Endothelial cell of umbilical vein (primary cell): ENCODE results near the gene PPP2R2D. TPM values are rescaled to one million over a fixed set of nuclear protein-coding genes. Genes with fewer than 3 reads are reported as not detected.

ENCODE experiments used
- BruUV-seq: library from RNA; stranded (reverse); fragments of 400-500 nt; replicated peaks from 2 replicates; lab custom pipeline; 2021; lab: Mats Ljungman, UMichigan
- CTCF ChIA-PET: fragments of 300-600, 350-600 bp; sonication (Branson Sonifier 250); formaldehyde crosslinking; loops from one replicate; lab custom pipeline; 2021; ENCODE audit warnings: antibody characterized with exemption, inconsistent platforms; lab: Charles Lee
- POLR2A ChIA-PET: fragments of 300-600, 350-600 bp; sonication (Branson Sonifier 250); formaldehyde crosslinking; loops from one replicate; lab custom pipeline; 2021; ENCODE audit warnings: antibody characterized with exemption, inconsistent platforms; lab: Charles Lee
- DNase-seq: peaks from one replicate; pipeline ENCODE4 v3.0.0-alpha.2; 2011; ENCODE audit warnings: low read depth, low spot score
- FAIRE-seq: peaks from 2 replicates; lab custom pipeline; 2011; peaks lifted over from hg19 to GRCh38; lab: Jason Lieb, UNC
- H2AFZ ChIP-seq: 2 replicates; pipeline ENCODE4 v1.6.0; 2012; ENCODE audit warnings: low read depth, low read length, control low read depth, inconsistent platforms
- H3K27ac ChIP-seq: 2 replicates; pipeline ENCODE4 v1.5.1; 2011; ENCODE audit warnings: low read depth, mild to moderate bottlenecking, control low read depth, low read length, moderate library complexity; ENCODE audit not compliant: insufficient read depth
- H3K27me3 ChIP-seq, 2 experiments: 2 replicates each; pipeline versions ENCODE4 v1.6.0 to v1.6.1; 2011; ENCODE audit warnings: low read length in 2 of 2, mixed read lengths in 1 of 2; ENCODE audit not compliant: control insufficient read depth in 2 of 2, insufficient read depth in 2 of 2
- H3K36me3 ChIP-seq, 2 experiments: 2 replicates in 1 of 2; 3 replicates in 1 of 2; pipeline ENCODE4 v1.5.1; 2011; ENCODE audit warnings: low read length in 2 of 2, mild to moderate bottlenecking in 1 of 2, moderate library complexity in 1 of 2; ENCODE audit not compliant: control insufficient read depth in 2 of 2, insufficient read depth in 2 of 2; ENCODE audit errors: extremely low read depth in 1 of 2
- H3K4me1 ChIP-seq: 3 replicates; pipeline ENCODE4 v1.5.1; 2011; ENCODE audit warnings: mild to moderate bottlenecking, low read length; ENCODE audit not compliant: control insufficient read depth, insufficient read depth; ENCODE audit errors: extremely low read depth
- H3K4me2 ChIP-seq: 2 replicates; pipeline ENCODE4 v1.6.1; 2011; ENCODE audit warnings: low read length, control low read depth, mixed read lengths; ENCODE audit not compliant: insufficient read depth
- H3K4me3 ChIP-seq, 3 experiments: fragments of 200-600 bp in 1 of 3; sonication (generic), shearing (Covaris generic) in 1 of 3; replicated peaks in 1 of 3; 2 replicates each; pipeline ENCODE4 v1.5.1; 2011 to 2016; ENCODE audit warnings: control low read depth in 3 of 3, low read length in 3 of 3, mild to moderate bottlenecking in 2 of 3, inconsistent platforms in 1 of 3, low read depth in 1 of 3, moderate library complexity in 1 of 3; ENCODE audit not compliant: insufficient read depth in 1 of 3
- H3K79me2 ChIP-seq: 2 replicates; pipeline ENCODE4 v1.6.0; 2012; ENCODE audit warnings: low read length, inconsistent platforms; ENCODE audit not compliant: control insufficient read depth, insufficient read depth
- H3K9ac ChIP-seq: replicated peaks from 2 replicates; pipeline ENCODE3; 2011; ENCODE audit warnings: low read length, control low read depth; ENCODE audit not compliant: insufficient read depth; ENCODE audit errors: extremely low read depth
- H3K9me1 ChIP-seq: replicated peaks from 3 replicates; pipeline ENCODE4 v1.6.0; 2011; ENCODE audit warnings: mild to moderate bottlenecking, low read length; ENCODE audit not compliant: control insufficient read depth, insufficient read depth; ENCODE audit errors: extremely low read depth
- H3K9me3 ChIP-seq: replicated peaks from 2 replicates; pipeline ENCODE4 v1.5.1; 2012; ENCODE audit warnings: low read length, inconsistent platforms; ENCODE audit not compliant: control insufficient read depth, insufficient read depth
- H4K20me1 ChIP-seq: replicated peaks from 2 replicates; pipeline ENCODE3; 2011; ENCODE audit warnings: mild to moderate bottlenecking, low read length; ENCODE audit not compliant: control insufficient read depth, insufficient read depth; ENCODE audit errors: extremely low read depth
- CTCF ChIP-seq, 2 donors: IDR thresholded peaks; 1 replicate in 1 of 2; 2 replicates in 1 of 2; pipeline ENCODE4 v1.5.1; 2011; ENCODE audit warnings: low read length in 2 of 2, mild to moderate bottlenecking in 2 of 2, moderate library complexity in 2 of 2, control low read depth in 1 of 2, inconsistent platforms in 1 of 2, low read depth in 1 of 2; ENCODE audit not compliant: insufficient read depth in 1 of 2; ENCODE audit errors: extremely low read depth in 1 of 2
- EZH2 ChIP-seq: IDR thresholded peaks from 2 replicates; pipeline ENCODE4 v1.6.1; 2012; ENCODE audit warnings: borderline replicate concordance, low read depth, mild to moderate bottlenecking, moderate library complexity, low read length, inconsistent platforms; ENCODE audit not compliant: severe bottlenecking
- FOS ChIP-seq: IDR thresholded peaks from 2 replicates; pipeline ENCODE4 v1.6.1; 2011; ENCODE audit warnings: mild to moderate bottlenecking, low read length, moderate library complexity, borderline replicate concordance; ENCODE audit not compliant: insufficient read depth
- GATA2 ChIP-seq: IDR thresholded peaks from 2 replicates; pipeline ENCODE4 v1.7.0; 2011; ENCODE audit warnings: low read depth, mild to moderate bottlenecking, moderate library complexity, mixed read lengths, low read length; ENCODE audit not compliant: insufficient read length, insufficient read depth
- JUN ChIP-seq: IDR thresholded peaks from 2 replicates; pipeline ENCODE4 v1.6.1; 2011; ENCODE audit warnings: borderline replicate concordance, low read depth; ENCODE audit not compliant: insufficient read length, insufficient read depth
- MAX ChIP-seq: IDR thresholded peaks from 2 replicates; pipeline ENCODE4 v1.6.1; 2011; ENCODE audit not compliant: insufficient read depth, insufficient read length
- MYC ChIP-seq: IDR thresholded peaks from one replicate; pipeline ENCODE4 v1.6.1; 2011; ENCODE audit warnings: mild to moderate bottlenecking, low read depth, low read length
- POLR2A ChIP-seq: IDR thresholded peaks from 2 replicates; pipeline ENCODE4 v1.6.1; 2012; ENCODE audit warnings: low read depth, mild to moderate bottlenecking, control low read depth, low read length
- POLR2AphosphoS5 ChIP-seq: IDR thresholded peaks from 2 replicates; pipeline ENCODE4 v1.6.1; 2012; ENCODE audit warnings: low read depth, mild to moderate bottlenecking, control low read depth, low read length, moderate library complexity; ENCODE audit not compliant: insufficient read depth
- dilution Hi-C: fragments of 300-500 bp; cut with MboI; formaldehyde crosslinking; loops from one replicate; pipeline ENCODE4 v1.15.0; 2019; ENCODE audit warnings: low sequenced_read_pairs; ENCODE audit not compliant: extremely low pct_ligation_motif_present
- intact Hi-C: fragments of 100-400 bp; cut with micrococcal nuclease; formaldehyde crosslinking; loops from one replicate; pipeline ENCODE4 v1.10.0; 2022
- polyA plus RNA-seq, 4 experiments: library from polyadenylated mRNA; depleted of rRNA in 3 of 4; stranded (reverse) in 3 of 4; unstranded in 1 of 4; fragments of >200 nt; gene quantifications; 2 replicates each; pipeline versions ENCODE4 v1.2.1 to v1.2.3, GENCODE V29; 2011 to 2012; ENCODE audit warnings: missing spikeins in 1 of 4
- total RNA-seq: library from RNA; stranded (reverse); gene quantifications from 2 replicates; pipeline ENCODE4 v1.2.3, GENCODE V29; 2021

PPP2R2D gene
- total and polyA plus RNA-seq, 2 donors (not counting 3 experiments of a cell fraction or from before 2014, with no cell fraction given): 29.9 to 36.3 TPM

GRCh38 chr10:131874991-131875451 lies 25.8 kb upstream of the PPP2R2D start:
- Histone ChIP-seq H3K9me3 (no peaks in the 10 kb centered on the region), H3K79me2 (no peaks in the 10 kb centered on the region), H2AFZ (no peak overlapping the region), H3K9ac (no peak overlapping the region), H3K4me2 (no peak overlapping the region), H3K9me1 (no peaks in the 10 kb centered on the region), H3K27me3 (no peaks in the 10 kb centered on the region), H3K27ac (no peak overlapping the region), H3K4me3 (no peak overlapping the region), H4K20me1 (no peaks in the 10 kb centered on the region), H3K4me1 (no peaks in the 10 kb centered on the region), H3K36me3 (no peaks in the 10 kb centered on the region)
- FAIRE-seq (no peak), DNase-seq (peak; percentile 74)
- ChIA-PET POLR2A (no interaction called here), CTCF (interaction anchor here (0.7 to 3.2 kb wide), 11 partner anchors 9 to 1691 kb away, joined by 3 to 27 read pairs (median 3); no protein-coding TSS in a partner anchor)
- intact Hi-C loops: loop anchor here (1.0 to 10.0 kb wide), 3 partner anchors 88 to 1685 kb away; no protein-coding TSS in a partner anchor
- dilution Hi-C loops: no loop called here
- TF ChIP-seq EZH2 (no peak), CTCF (IDR thresholded peaks at IDR 0.05; ENCODE audit: extremely low read depth in 1 of 2, insufficient read depth in 1 of 2, low read depth in 1 of 2, low read length in 2 of 2) (peak; percentile 72 to 85)
- BruUV-seq: no TSS peak

- no TSS peak for BruUV-seq
- intact Hi-C loops: loop anchor here (1.0 to 10.0 kb wide), 3 partner anchors 88 to 1685 kb away; no protein-coding TSS in a partner anchor
- no peaks in the 10 kb centered on the region for H4K20me1 ChIP-seq
- H3K9me1 ChIP-seq: no peaks in the 10 kb centered on the region
- no peaks in the 10 kb centered on the region for H3K4me1 ChIP-seq
- H3K79me2 ChIP-seq: no peaks in the 10 kb centered on the region
- TF ChIP-seq MAX: no peak
- no peak for TF ChIP-seq POLR2AphosphoS5
- TF ChIP-seq POLR2A: no peak
- TF ChIP-seq CTCF (IDR thresholded peaks at IDR 0.05; ENCODE audit: extremely low read depth in 1 of 2, insufficient read depth in 1 of 2, low read depth in 1 of 2, low read length in 2 of 2): no peak
- no peak for TF ChIP-seq GATA2
- no peak for TF ChIP-seq MYC
- TF ChIP-seq FOS: no peak
- TF ChIP-seq EZH2: no peak
- TF ChIP-seq JUN: no peak
- no peak overlapping the region for H3K27ac ChIP-seq
- H3K9ac ChIP-seq: no peak overlapping the region
- POLR2A ChIA-PET: no interaction called here
- no peak overlapping the region for H2AFZ ChIP-seq
- no peaks in the 10 kb centered on the region for H3K27me3 ChIP-seq
- H3K36me3 ChIP-seq: no peaks in the 10 kb centered on the region
- FAIRE-seq: no peak
- CTCF ChIA-PET: interaction anchor here (0.7 to 3.2 kb wide), 10 partner anchors 10 to 1692 kb away, joined by 3 to 27 read pairs (median 3); no protein-coding TSS in a partner anchor
- H3K9me3 ChIP-seq: no peaks in the 10 kb centered on the region
- dilution Hi-C loops: no loop called here
- no peak overlapping the region for H3K4me2 ChIP-seq
- no peak overlapping the region for H3K4me3 ChIP-seq
- DNase-seq: no peak
Measured at GRCh38 chr10:131875501-131875900, 25.3 kb upstream of the PPP2R2D start.
